GM19455 (cell line): ENCODE results near the gene SORCS2.

Source experiments
- ATAC-seq: cut with Tn5 transposase; IDR thresholded peaks from one replicate; pipeline ENCODE4 v1.9.1; 2021; ENCODE audit not compliant: unreplicated experiment

SORCS2 gene

DNA sequence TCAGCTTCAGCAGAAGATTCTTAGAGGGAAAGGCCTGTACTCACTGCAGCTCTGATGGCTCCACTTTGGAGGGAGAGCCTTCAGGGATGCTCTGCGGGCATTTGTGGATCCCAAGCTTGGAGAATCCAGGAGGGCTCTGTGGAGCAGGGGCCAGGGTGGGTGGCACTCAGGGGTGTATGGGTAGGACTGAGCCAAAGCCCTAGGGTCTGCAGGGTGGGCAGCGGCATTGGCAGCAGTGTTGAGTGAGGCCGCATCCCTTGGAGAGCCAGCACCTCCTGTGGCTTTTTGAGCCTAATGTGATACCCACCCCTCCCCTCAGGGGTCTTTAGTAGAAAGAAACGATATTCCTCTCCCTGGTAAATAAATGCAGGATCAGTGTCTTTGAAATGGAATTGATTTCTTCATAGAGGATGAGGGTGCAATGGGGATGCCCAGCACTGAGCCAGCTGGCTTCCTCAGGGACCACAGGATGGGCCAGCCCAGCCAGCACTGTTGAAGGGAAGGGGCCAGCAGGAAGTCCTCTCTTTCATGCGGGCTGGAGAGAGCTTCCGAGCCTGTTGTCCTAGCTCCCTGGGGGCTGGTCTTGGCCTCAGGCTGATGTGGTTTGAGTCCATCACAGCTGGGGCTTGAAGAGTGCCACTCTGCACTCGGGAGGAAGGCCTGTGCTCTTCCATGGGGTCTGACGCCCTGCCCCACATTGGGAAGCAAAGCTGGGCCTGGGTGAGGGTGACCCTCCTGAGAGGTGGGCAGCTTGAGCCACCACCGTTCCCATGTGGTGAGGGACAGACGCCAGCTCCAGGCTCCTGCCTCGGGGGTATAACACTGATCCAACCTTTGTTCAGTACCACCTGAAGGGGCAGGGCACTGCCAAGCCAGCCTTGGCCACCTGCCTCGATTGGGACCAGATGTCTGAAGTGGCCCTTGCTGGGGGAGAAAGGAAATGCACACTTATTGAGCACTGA lies 192.9 kb downstream of the SORCS2 start:
- ATAC-seq, result no peak

DNA sequence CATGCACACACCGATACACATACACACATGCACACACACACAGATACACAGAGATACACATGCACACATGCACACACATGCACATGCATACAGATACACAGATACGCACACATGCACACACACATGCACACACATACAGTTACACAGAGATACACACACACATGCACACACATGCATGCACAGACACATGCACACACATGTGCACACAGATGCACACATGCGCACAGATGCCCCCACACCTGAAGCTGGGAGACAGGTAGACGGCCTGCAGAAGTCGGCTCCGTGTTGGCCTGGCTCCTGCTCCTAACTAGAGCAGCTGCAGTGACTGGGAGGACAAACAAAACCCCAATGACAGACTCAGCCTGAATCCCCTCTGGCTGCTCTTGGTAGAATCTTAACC lies 195.6 kb downstream of the SORCS2 start:
- no peak for ATAC-seq

DNA sequence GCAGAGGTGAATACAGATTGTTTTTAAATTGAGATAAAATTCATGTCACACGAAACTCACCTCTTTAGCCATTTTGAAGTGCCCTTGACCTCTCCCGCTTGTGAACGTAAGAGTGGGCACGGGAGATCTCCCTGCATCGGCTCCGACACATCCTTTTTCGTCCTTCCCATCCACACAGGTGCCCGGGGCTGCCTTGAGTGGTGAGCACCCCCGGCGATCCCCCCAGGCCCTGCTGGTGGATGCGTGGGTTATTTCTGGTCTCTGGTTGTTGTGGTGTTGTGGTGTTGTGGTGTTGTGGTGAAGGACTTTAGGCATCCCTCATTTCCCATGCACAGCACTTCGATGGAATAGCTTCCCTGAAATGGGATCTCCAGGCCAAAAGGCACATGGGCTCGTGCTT lies 196.3 kb downstream of the SORCS2 start:
- ATAC-seq, result no peak

DNA sequence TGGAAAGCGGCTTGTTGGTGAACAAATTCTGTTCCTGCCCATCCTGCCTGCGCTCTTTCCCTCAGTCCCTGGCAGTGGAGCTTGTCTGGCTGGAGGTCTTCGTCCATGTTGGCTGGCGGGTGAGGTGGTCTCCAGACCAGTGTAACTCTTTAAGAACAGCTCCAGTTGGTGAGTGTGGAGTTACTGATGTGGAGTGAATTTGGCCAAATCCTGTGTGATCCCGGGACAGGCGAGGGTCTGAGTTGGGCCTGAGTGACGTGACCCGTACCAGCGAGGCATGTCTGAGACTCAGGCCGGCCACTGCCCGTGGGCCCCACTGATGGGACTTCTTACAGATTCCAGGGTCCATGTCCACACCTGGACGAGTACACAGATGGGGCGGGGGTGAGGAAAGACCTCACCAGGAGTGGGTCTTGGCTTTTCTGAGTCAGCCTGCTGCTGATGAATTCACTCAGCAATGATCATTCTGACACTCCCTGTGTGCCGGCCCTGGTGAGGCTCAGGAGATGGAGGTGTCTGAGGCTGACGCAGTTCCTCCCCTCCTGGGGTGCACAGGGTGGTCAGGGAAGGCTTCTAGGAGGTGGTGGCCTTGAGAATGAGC lies 196.9 kb downstream of the SORCS2 start:
- ATAC-seq, result no peak

DNA sequence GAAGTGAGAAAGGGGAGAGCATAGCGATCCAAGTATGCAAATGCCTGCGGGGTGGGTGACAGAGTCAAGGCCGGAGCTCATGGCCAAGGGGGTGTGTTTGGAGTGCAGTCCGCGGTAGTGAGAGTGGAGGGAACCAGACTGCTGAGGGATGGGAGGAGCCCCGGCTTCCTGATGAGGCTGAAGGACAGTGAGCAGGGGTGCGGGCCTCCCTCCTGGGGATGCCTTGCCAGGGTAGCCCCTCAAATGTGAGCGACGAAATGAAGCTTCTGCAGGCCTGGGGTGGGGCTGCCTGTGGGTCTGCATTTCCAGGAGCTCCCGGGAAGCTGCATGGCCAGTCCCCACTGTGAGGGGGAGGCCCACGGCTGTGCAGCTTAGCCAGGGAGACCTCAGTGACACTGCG lies 197.4 kb downstream of the SORCS2 start:
- no peak for ATAC-seq

DNA sequence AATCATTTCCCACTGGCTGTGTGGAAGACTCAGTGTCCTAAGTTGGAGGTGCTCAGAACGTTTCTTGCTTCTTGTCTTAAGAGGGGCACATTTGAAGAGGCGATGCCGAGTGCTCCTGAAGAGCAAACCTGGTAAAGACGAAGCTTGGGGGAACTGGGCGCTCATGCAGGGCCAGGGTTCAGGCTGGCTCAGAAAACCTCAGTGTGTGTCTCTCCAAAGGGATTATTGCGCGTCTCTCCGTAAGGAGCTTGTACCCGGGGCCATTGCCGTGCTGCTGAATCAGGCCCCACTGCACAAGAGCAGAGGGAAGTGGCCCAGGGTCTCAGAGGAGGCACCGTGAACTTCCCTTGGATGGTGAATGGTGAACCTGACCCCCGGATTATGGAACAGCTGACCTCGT lies 198.0 kb downstream of the SORCS2 start:
- no peak for ATAC-seq

DNA sequence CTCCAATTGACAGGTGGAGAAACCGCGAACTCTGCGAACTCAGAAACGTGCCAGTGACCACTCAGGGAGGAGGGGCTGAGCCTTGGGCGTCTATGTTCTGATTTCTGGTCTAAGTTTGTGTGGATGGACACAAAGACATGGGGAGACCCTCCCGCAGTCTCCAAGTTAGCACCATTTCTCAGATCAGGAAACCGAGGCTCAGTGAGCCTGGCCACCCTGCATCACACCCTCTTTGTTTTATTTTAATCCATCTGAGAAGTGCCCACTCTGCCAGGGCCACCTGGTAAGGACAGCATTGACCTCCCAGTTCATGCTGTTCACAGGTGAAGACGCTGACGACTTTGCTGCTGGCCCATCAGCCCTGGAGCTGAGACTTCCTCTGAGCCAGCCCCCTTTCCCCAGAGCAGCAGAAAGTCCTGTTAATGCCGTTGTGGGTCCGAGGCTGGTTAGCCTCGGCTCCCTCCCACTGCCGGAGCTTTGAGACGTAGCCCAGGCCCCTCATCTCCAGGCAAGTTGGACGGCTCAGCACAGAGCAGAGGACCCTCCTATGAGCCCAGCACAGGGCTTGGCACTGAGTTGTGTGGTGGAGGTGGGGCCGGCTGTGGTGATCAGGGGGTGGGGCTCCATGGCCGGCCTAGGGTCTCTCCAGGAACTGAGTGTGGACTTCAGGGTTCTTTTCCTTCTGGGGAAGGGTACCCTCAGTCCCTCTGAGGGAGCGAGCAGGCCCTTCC lies 198.7 kb downstream of the SORCS2 start:
- ATAC-seq, result no peak

DNA sequence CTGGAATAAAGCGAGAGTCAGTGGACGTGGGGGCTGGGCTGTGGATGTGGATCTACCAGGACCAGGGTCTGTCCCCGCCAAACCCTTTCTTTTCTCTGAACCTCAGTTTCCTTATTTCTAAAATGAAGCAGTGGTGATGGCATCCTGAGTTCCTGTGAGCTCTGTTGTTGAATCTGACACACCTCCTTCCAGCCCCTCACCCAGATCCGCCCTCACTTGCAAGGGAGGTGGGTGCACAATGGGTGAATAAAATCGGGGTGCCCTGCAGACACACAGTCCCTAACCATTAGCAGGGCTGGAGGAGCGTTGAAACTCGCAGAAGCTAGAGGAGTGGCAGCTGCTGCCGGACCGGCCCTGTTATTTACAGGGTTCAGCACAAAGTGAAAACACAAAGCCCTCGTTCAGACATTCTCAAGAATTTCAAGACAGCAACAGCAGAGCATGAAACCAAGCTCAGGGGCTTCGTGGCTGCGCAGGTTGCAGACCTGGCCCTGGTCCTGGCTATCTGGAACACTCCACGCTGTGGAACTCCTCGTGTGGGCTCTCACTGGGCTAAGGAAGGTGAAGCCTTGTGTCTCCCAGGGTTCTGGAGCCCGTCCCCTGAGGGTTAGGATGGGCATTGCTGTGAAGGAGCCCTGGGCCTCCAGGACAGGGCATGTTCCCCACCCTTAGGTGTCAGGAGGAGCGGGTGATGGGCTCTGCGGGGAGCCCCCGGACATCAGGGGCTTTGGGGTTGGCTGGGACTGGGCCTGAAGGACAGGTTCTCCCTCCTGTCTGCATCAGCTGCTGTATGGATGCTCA lies 199.5 kb downstream of the SORCS2 start:
- ATAC-seq, result no peak

DNA sequence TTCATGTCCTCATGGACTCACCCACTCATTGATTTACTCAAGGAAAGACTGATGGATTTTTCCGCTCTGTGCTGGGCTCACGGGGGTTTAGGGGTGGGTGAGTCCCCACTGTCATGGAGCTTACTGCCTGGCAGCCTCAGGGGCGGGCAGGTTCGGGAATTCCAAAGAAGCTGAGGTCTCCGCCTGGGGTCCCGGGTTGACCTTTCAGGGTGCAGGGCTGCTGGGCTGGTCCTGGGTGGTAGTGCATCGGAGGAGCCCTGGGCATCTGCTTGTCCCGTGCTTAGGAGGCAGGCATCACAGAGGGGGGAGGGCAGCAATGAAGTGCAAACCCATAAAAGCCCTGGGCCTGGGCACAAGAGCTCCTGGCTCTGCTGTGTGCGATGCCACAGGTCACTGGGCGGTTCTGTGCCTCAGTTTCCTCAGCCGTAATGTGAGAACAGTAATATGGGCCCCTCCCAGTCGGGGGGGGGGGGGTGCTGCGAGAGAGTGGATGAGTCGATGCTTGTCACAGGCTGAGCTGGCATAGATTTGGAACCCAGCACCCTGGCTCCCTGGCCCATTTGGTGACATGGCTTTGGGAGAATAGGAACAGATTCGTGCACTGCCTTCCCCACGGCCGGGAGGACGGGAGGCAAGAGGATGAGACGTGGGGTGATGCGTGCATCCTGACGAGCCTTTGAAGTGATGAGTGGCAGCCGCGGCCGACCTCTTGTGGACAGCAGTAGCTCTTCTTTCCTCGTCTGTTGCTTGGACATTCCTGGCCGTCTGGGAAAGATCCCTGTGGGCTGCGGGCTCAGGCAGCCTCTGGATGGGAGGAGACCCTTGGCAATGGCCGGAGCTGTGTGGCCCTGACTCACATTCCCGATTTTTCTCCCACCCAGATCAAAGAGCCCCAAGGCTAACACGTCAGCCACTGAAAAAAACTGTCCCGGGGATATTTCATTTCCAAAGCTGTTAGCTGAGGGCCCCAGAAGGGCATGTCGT lies 200.4 kb downstream of the SORCS2 start:
- ATAC-seq, result no peak

DNA sequence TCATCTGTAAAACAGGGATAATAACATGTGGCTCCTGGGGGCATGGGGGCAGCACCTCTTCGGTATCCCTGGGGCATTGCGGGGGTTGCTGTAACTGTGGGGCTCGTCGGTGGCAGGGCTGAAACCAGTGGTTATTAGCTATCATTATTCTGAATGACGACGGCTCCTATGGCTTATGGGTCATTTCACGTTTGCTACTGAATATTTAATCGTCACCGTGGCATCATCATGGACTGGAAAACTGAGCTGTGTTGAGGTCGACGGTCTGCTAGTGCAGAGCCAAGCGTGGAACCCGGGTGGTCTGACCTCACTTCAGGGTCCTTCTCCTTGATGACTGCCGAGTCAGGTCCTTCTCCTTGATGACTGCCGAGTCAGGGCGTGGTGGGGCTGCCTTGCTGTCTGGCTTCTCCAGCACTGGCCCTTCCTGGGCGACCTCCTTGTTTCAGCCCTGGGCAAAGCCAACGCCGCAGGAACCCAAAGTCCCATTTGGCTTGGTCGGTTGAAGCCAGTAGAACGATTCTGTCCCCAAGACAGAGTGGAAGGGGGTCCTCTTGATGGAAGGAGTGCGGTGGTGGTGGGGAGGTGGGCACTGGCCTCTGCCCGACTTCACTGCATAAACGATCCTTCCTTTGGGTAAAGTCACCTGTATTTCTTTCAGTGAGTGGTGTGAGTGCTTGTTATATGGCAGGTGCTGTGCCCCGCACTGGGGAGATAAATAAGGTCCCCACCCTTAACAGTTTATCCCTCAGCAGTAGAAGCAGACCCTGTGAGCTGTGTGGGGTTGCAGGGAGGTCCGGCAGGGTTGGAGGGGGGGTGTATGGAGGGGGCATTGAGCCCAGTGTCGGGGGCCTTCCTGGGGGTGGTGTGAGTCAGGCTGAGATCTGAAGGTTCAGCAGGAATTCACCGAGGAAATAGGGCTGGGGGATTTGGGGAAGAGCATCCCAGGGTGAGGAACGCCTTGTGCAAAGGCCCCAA lies 201.6 kb downstream of the SORCS2 start:
- no peak for ATAC-seq

DNA sequence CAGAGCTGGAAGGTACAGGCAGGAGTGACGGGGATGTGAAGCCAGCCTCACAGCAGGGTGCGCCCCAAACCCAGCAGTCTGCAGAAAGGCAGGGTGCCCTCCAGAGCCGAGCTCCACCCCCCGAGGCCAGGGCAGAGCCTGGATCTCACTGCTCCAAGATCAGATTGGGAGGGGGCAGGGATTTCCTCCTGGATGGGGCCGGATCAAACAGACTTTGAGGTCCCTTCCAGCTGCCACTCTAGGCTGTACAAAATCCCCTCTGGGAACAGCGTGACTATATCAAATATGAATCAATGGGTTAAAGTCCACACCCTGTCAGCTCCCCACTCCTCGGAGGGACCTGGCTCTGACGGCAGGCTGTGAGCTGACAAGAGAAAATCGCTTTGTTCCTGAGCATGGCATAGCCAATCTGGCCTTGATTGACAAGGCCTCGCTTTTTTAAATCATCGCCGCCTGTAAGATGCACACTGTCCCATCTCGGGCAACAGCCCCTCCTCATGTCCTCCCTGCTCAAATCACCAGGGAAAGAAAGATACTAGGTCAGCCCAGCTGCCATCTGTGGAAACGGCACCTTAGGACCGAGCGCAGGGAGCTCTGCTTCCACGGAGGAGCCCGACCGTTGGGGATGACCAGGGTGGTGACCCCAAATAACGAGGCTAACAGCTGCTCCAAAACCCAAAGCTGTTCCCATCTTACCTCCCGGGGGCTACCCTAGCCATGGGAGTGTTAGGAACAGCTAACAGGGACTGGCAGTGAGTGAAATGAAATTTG lies 202.5 kb downstream of the SORCS2 start:
- no peak for ATAC-seq

DNA sequence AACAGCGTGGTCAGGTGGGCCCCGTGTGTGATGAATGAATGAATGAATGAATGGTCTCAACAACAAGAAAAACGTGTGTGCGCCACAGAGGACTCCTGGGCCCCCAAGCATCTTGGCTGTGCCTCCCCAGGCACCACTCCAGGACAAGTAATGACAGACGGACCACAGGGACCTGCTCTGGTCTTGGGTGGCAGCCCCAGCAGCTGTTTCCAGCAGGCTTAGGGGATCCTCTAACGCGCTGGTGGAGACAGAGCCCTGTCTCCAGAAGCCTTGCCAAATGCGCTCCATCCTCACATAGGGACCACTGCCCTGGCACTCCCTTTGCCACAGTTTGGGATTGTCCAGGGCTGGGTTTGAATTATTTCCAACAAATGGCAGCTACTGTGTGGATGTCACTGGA lies 203.3 kb downstream of the SORCS2 start:
- no peak for ATAC-seq

DNA sequence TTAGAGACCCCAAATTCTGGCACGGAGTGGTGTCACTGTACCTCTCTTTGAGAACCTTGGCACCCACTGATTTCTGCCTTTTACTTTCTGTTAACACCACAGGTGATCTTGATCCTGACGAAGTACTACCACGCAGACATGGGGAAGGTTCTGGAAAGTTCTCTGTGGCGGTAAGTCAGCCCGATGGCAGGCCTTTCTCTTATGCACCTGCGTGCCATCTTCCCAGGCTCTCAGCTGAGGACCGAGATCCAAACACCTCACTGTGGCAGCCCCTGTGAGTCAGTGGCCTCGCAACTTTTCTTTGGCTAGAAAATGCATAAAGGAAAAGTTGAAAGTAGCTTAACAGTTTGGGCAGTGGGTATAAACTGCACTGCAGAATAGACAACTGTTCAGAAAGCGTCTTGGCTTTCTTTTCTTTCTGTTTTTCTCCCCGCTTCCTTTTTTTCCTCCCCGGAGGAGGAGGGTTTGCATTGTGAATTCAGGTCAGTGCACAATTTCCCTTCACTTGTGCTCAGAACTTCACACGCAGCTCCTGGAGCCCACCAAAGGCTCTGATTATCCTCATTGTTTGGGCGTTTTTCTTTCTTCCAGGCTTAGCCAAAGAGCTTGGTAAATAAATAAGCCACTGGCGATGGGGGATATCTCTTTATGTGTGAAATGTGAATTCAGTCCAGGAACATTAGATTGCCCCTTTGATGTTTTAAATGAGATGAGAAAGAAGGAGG lies 204.0 kb downstream of the SORCS2 start:
- ATAC-seq, result no peak

DNA sequence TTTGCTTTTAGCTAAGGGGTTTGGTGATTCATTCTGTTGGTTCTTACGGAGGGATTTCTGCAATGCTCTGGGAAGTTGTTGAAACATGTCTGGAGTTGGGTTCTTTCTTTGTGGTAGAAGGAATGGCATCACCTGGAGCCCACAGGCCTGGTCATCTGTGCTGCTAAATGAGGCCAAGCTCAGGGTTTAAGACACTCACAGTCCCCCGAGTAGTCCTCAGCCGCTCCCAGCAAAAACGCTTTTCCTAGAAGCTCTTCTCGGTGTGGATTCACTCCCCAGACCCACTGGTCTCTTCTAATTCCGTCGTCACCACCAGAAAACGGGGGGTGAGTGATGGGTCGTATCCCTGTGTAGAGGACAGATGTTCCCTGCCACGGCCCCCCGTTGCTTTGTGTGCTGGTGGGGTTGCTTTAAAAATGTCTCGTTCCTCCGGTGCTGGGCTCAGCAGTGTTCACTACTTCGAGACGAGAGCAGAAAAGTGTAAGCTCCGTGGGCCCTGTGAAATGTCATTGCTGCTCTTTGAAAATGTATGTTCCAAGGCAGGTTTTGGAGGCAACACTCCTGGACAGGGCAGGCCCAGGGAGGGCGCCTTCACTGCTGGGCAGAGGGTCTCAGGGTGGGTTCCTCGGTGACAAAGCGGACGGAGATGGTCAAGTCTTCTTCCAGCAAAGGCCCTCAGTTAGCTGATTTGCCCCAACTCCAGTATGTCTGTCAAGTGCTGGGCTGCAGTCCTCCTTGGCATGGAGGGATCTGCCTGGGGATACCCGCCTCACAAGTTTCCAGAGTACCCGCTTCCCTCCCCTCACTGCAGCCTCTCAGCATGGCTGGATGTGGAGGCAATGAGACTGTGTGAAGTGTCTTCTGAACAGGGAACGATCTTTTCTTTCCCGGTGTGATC lies 205.1 kb downstream of the SORCS2 start:
- no peak for ATAC-seq

DNA sequence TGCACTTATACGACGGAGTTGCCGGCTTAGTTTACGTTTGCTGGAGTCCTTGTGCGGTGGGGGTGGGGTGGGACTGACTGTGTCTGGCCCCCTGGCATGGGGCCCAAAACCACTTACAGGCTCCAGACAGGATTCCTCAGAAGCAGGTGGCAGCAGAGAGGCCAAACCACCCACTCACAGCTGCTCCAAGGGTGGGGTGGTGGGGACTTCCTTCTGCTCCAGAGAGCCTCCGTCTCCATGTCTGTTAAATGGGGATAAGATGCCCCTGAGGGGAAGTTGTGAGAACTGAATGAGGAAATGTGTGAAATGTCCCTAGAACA lies 205.7 kb downstream of the SORCS2 start:
- ATAC-seq, result no peak

DNA sequence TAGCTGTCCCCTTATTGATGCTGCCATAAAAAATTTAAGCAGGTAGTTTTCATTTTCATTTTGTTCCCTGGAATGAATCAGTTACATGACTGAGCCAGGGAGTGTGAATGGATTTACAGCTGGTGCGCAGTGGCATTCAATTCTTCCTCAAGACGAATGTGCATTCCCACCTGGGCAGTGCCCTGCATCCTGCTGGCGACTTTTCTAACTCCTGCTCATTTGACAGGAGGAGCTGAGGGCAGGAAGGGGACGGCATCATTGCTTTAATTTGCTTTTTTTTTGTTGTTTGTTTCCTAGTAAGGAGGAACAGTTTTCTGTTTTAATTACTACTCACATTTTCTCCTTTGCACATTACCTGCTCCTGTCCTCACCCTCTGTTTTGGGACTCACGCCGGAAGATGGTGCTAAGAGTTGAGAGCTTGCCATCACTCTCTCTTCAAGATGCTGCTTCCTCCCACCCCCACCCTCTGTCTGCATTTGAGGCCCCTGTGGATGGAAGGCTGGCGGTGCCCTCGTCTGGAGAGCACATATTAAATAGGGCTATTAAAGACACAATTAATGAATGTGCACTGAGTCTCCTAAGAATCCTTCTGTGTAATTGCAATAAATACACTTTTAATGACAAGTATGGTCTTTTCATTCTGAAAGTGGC lies 206.6 kb downstream of the SORCS2 start:
- ATAC-seq, result no peak
